ENCODE results near the gene F11R.
"Not testable (repeated sequence)": the region's sequence is repeated elsewhere in the genome, so short reads cannot be mapped to it uniquely, and the experiment has no call there.

Gene F11R

GRCh38 chr1:160945881-160946280 is 75.1 kb downstream of the F11R start:
- peak overlapping the region; percentile 47 for H3K27ac ChIP-seq
- DNase-seq (ENCODE audit: low spot score); CTCF ChIA-PET; POLR2A ChIA-PET (ENCODE audit: low non-redundant PET): not testable (repeated sequence)
